Measurements from ENCODE around the gene SUMO3. TPM values are rescaled to one million over a fixed set of nuclear protein-coding genes. Genes with fewer than 3 reads are reported as not detected.
A peak's percentile ranks its signal among the peaks of the same experiment; 100 is the strongest.

Gene SUMO3
- total and polyA plus RNA-seq, 10 of the 15 experiments (the other 5 are each of a cell fraction or from before 2014, with no cell fraction given): 14.3 to 164 (median 89.9) TPM

GRCh38 chr21:44801468-44802395, 16.1 kb downstream of the SUMO3 start, which contains the start of gene UBE2G2 (continued):
- TF ChIP-seq ZNF687 (IDR thresholded peaks at IDR 0.05) (peak; percentile 96), MXI1 (IDR thresholded peaks at IDR 0.05; ENCODE audit: low read depth, low read length) (peak; percentile 97), RB1 (IDR thresholded peaks at IDR 0.05; ENCODE audit: borderline replicate concordance) (peak; percentile 87; the same call in 1 of the 2 replicates), ZNF592 (IDR thresholded peaks at IDR 0.05) (no peak), SREBF2 (IDR thresholded peaks at IDR 0.05; ENCODE audit: low read length) (peak; percentile 50; the same call in 1 of the 2 replicates), BACH1 (IDR thresholded peaks at IDR 0.05; ENCODE audit: borderline replicate concordance) (peak; percentile 21), E2F4 (IDR thresholded peaks at IDR 0.05; ENCODE audit: low read depth, low read length) (no peak), PBX3 (IDR thresholded peaks at IDR 0.05; ENCODE audit: insufficient replicate concordance, low read depth, low read length) (no peak), NFIC (IDR thresholded peaks at IDR 0.05; ENCODE audit: low read depth, low read length) (no peak), HDGF (IDR thresholded peaks at IDR 0.05) (0 out of 2 replicates have a peak, but pooled peaks have one; percentile 44), NKRF (conservative IDR thresholded peaks at IDR 0.05) (peak; percentile 97), KLF5 (IDR thresholded peaks at IDR 0.05; ENCODE audit: partially characterized antibody) (peak; percentile 51), RUNX3 (IDR thresholded peaks at IDR 0.05; ENCODE audit: low read length) (peak; percentile 16; the same call in 1 of the 2 replicates)
